ENCODE results near the gene ATP6V1E1. TPM values are rescaled to one million over a fixed set of nuclear protein-coding genes. Genes with fewer than 3 reads are reported as not detected.
"Not testable (repeated sequence)": the region's sequence is repeated elsewhere in the genome, so short reads cannot be mapped to it uniquely, and the experiment has no call there.

Gene ATP6V1E1
- total RNA-seq, 2 donors from 2014 or later = 129 to 144 TPM

DNA sequence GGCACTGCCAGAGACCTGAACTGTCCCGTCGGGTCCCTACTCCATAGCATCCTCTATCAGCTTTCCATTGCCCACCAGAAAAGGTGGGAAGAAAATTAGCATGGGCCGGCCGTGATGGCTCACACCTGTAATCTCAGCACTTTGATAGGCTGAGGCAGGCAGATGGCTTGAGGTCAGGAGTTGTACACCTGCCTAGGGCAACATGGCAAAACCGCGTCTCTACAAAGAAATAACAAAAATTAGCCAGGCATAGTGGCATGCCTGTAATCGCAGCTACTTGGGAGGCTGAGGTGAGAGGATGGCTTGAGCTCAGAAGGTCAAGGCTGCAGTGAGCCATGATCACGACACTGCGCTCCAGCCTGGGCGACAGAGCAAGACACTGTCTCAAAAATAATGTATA is 61.8 kb downstream of the ATP6V1E1 start:
- Mint-ChIP-seq H3K9me3 (peaks cover 3% of the 10 kb centered on the region), H3K36me3 (ENCODE audit: low read depth) (peaks cover 23% of the 10 kb centered on the region), H3K4me3 (no peak overlapping the region), H3K27ac (no peak overlapping the region), H3K4me1 (peaks cover 27% of the 10 kb centered on the region), H3K27me3 (ENCODE audit: insufficient read depth) (no peaks in the 10 kb centered on the region)
- Histone ChIP-seq H3K4me1 (ENCODE audit: control insufficient read depth, insufficient read depth, low read length) (no peaks in the 10 kb centered on the region), H3K9ac (ENCODE audit: extremely low read depth, low read length, poor library complexity, severe bottlenecking) (no peak overlapping the region), H3K9me3 (ENCODE audit: control insufficient read depth, low read length) (no peaks in the 10 kb centered on the region), H3K27ac (ENCODE audit: low read depth, low read length) (no peak overlapping the region), H3K4me3 (ENCODE audit: low read length) (no peak overlapping the region), H3K36me3 (ENCODE audit: control insufficient read depth, insufficient read depth, low read length) (no peaks in the 10 kb centered on the region), H3K27me3 (ENCODE audit: control insufficient read depth, insufficient read depth, low read length, poor library complexity, severe bottlenecking) (no peaks in the 10 kb centered on the region)
- TF ChIP-seq CTCF (conservative IDR thresholded peaks at IDR 0.05) = no peak
- WGBS, 2 experiments (ENCODE audit: insufficient coverage in 1 of 2, insufficient read length in 1 of 2) = 88 to 97% methylated on average over 7 to 10 of the region's 10 CpGs
- no peak for DNase-seq

- H3K27ac ChIP-seq (ENCODE audit: low read depth, low read length); H3K36me3 ChIP-seq (ENCODE audit: control insufficient read depth, insufficient read depth, low read length); H3K9ac ChIP-seq (ENCODE audit: extremely low read depth, low read length, poor library complexity, severe bottlenecking); H3K4me1 ChIP-seq (ENCODE audit: control insufficient read depth, insufficient read depth, low read length); DNase-seq; H3K27me3 ChIP-seq (ENCODE audit: control insufficient read depth, insufficient read depth, low read length, poor library complexity, severe bottlenecking); H3K9me3 ChIP-seq (ENCODE audit: control insufficient read depth, low read length); H3K4me3 ChIP-seq (ENCODE audit: low read length); H3K4me3 Mint-ChIP-seq; H3K27me3 Mint-ChIP-seq (ENCODE audit: insufficient read depth); H3K27ac Mint-ChIP-seq; H3K9me3 Mint-ChIP-seq: not testable (repeated sequence)
- H3K36me3 Mint-ChIP-seq (ENCODE audit: low read depth) = peaks cover 23% of the 10 kb centered on the region
- peaks cover 27% of the 10 kb centered on the region for H3K4me1 Mint-ChIP-seq
- 94 to 100% methylated on average over 7 to 19 of the region's 19 CpGs for WGBS, 2 experiments (ENCODE audit: insufficient coverage in 1 of 2, insufficient read length in 1 of 2)
These were observed 62.4 kb downstream of the ATP6V1E1 start for GRCh38 chr22:17566016-17566687.

GRCh38 chr22:17563936-17564391 is 64.6 kb downstream of the ATP6V1E1 start:
- Mint-ChIP-seq H3K36me3 (ENCODE audit: low read depth) (peaks cover 39% of the 10 kb centered on the region), H3K27ac (no peak overlapping the region), H3K4me3 (no peak overlapping the region), H3K9me3 (peaks cover 17% of the 10 kb centered on the region), H3K4me1 (peaks cover 14% of the 10 kb centered on the region), H3K27me3 (ENCODE audit: insufficient read depth) (no peaks in the 10 kb centered on the region)
- 95 to 99% methylated on average over 11 of the region's 11 CpGs for WGBS, 2 experiments (ENCODE audit: insufficient coverage in 1 of 2, insufficient read length in 1 of 2)
- no peaks in the 10 kb centered on the region for H3K27me3 ChIP-seq (ENCODE audit: control insufficient read depth, insufficient read depth, low read length, poor library complexity, severe bottlenecking)
- peaks cover 14% of the 10 kb centered on the region for H3K36me3 ChIP-seq (ENCODE audit: control insufficient read depth, insufficient read depth, low read length)
- H3K9ac ChIP-seq (ENCODE audit: extremely low read depth, low read length, poor library complexity, severe bottlenecking) = no peak overlapping the region
- no peak for DNase-seq
- H3K4me1 ChIP-seq (ENCODE audit: control insufficient read depth, insufficient read depth, low read length) = no peaks in the 10 kb centered on the region
- H3K9me3 ChIP-seq (ENCODE audit: control insufficient read depth, low read length) = peaks cover 15% of the 10 kb centered on the region
- no peak overlapping the region for H3K4me3 ChIP-seq (ENCODE audit: low read length)
- TF ChIP-seq CTCF (conservative IDR thresholded peaks at IDR 0.05) = no peak
- H3K27ac ChIP-seq (ENCODE audit: low read depth, low read length) = peak overlapping the region; percentile 57

Data from endodermal cell (in vitro differentiated cells).